ENCODE measurements around the gene TMEM139. TPM values are rescaled to one million over a fixed set of nuclear protein-coding genes. Genes with fewer than 3 reads are reported as not detected.

TMEM139 gene
- total RNA-seq, 1 experiment from 2014 or later: 2.0 TPM

DNA sequence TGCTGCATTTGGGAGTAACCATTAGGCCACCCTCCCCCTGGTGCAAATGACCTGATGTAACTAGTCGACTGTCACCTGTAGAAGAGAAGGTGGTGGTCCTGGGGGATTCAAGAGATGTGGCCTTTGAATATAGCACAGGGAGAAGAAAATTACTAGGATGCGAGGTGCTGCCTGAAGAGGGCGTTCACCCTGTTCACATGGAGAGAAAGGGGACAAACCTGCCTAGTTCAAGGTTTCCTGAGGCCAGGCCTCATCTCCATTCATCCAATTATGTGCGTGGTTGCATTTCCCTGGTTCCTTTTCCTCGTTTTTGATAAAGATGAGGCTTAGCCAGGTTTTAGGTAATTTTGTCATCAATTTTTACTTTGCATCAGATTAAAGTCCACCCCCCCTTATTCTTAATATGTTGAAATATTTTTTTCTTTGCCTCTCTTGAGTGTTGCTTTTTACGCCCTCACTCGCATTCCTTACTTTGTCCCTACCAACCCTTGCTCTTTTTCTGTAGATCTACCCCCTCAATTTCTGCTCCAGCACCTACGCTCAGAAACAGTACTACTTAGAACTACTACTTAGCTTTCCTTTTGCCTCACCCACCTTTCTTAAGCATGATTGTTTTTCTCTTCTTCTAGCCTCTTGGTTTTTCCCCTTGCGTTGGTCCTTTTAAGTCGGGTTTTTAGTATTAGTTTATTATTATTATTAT, 44.9 kb downstream of the TMEM139 start:
- BruUV-seq (replicated peaks): no TSS peak
- CTCF ChIA-PET: no interaction called here
- TF ChIP-seq, protein P1, sequence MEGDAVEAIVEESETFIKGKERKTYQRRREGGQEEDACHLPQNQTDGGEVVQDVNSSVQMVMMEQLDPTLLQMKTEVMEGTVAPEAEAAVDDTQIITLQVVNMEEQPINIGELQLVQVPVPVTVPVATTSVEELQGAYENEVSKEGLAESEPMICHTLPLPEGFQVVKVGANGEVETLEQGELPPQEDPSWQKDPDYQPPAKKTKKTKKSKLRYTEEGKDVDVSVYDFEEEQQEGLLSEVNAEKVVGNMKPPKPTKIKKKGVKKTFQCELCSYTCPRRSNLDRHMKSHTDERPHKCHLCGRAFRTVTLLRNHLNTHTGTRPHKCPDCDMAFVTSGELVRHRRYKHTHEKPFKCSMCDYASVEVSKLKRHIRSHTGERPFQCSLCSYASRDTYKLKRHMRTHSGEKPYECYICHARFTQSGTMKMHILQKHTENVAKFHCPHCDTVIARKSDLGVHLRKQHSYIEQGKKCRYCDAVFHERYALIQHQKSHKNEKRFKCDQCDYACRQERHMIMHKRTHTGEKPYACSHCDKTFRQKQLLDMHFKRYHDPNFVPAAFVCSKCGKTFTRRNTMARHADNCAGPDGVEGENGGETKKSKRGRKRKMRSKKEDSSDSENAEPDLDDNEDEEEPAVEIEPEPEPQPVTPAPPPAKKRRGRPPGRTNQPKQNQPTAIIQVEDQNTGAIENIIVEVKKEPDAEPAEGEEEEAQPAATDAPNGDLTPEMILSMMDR (IDR thresholded peaks at IDR 0.05): peak; percentile 32; the same call in 1 of the 2 replicates
- no peak for TF ChIP-seq POLR2AphosphoS5 (IDR thresholded peaks at IDR 0.05; ENCODE audit: low read depth, low read length)
- no peak for TF ChIP-seq TCF7L2 (IDR thresholded peaks at IDR 0.05; ENCODE audit: low read depth, low read length)
- Histone ChIP-seq H3K36me3 (ENCODE audit: control insufficient read depth, insufficient read depth, low read length) (no peaks in the 10 kb centered on the region), H3K4me1 (ENCODE audit: control insufficient read depth, insufficient read depth, low read length) (no peaks in the 10 kb centered on the region), H3K4me3 (ENCODE audit: low read depth in 2 of 2, low read length in 2 of 2) (no peak overlapping the region), H3K27ac (ENCODE audit: low read length) (no peak overlapping the region), H3K9me3 (ENCODE audit: control insufficient read depth, insufficient read depth, low read depth, low read length) (no peaks in the 10 kb centered on the region), H3K27me3 (ENCODE audit: control insufficient read depth, insufficient read depth, low read length) (peaks cover 4% of the 10 kb centered on the region)
- POLR2A ChIA-PET: no interaction called here
- intact Hi-C loops (cut with micrococcal nuclease; ENCODE audit: unreplicated experiment): no loop called here
- ATAC-seq (no peak), DNase-seq (ENCODE audit: low read depth, low spot score) (no peak)
- in situ Hi-C loops (cut with HindIII; ENCODE audit: low pct_unique_long_range_greater_than_20kb, low sequenced_read_pairs): no loop called here

DNA sequence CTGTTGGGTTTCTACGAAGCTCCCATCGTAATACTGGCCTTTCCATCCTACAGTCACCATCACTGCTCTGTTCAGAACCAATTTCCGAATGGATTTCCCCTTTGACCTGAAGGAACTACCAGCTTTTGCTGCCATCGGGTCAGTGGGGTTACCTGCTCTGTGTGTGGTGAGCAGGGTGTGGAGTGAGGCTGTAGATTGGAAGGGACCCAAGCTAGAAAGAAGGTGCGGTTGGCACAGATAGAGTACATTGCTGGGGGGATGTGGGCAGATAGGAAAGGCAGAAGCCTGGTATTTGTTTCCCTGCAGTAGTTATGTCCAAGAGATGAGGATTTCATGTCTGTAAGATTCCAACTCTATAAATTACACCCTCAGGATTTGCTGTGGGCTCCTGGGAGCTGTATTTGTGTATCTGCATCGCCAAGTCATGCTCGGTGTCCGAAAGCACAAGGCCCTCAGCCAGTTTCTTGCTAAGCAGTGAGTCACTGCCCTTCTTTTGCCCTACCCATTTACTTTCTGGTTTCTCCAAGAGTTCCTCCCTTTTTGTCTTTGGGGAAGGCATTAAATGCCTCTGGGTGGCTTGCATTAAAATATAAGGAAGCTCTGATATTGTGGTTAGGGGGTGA, 46.5 kb downstream of the TMEM139 start:
- ChIA-PET POLR2A (no interaction called here), CTCF (no interaction called here)
- DNase-seq (ENCODE audit: low read depth, low spot score): peak; percentile 52
- intact Hi-C loops (cut with micrococcal nuclease; ENCODE audit: unreplicated experiment) (no loop called here), in situ Hi-C loops (cut with HindIII; ENCODE audit: low pct_unique_long_range_greater_than_20kb, low sequenced_read_pairs) (no loop called here)
- Histone ChIP-seq H3K9me3 (ENCODE audit: control insufficient read depth, insufficient read depth, low read depth, low read length) (no peaks in the 10 kb centered on the region), H3K4me3 (ENCODE audit: low read depth in 2 of 2, low read length in 2 of 2) (no peak overlapping the region), H3K27me3 (ENCODE audit: control insufficient read depth, insufficient read depth, low read length) (peaks cover 10% of the 10 kb centered on the region), H3K27ac (ENCODE audit: low read length) (no peak overlapping the region), H3K36me3 (ENCODE audit: control insufficient read depth, insufficient read depth, low read length) (no peaks in the 10 kb centered on the region), H3K4me1 (ENCODE audit: control insufficient read depth, insufficient read depth, low read length) (no peaks in the 10 kb centered on the region)
- ATAC-seq: peak; percentile 89
- BruUV-seq (replicated peaks): no TSS peak
- TF ChIP-seq TCF7L2 (IDR thresholded peaks at IDR 0.05; ENCODE audit: low read depth, low read length): no peak
- TF ChIP-seq, protein P1 (IDR thresholded peaks at IDR 0.05): no peak
- TF ChIP-seq POLR2AphosphoS5 (IDR thresholded peaks at IDR 0.05; ENCODE audit: low read depth, low read length): no peak
- no peak for TF ChIP-seq REST (IDR thresholded peaks at IDR 0.05; ENCODE audit: insufficient read depth in 1 of 2, low read depth in 2 of 2, low read length in 1 of 2)
- no peak for TF ChIP-seq SIN3A (IDR thresholded peaks at IDR 0.05; ENCODE audit: borderline replicate concordance, insufficient read depth, low read depth, low read length)
